SK-N-MC (cell line): ENCODE data around the gene SYT8.

Experiments
- EZH2 ChIP-seq: fragments of 200-600 bp; sonication (generic); IDR thresholded peaks from one replicate; pipeline ENCODE4 v1.6.1; 2017; ENCODE audit warnings: antibody characterized with exemption
- FOXP2 ChIP-seq: optimal IDR thresholded peaks from 2 replicates; pipeline ENCODE3; 2011; ENCODE audit warnings: mild to moderate bottlenecking, moderate library complexity; ENCODE audit not compliant: insufficient read depth; ENCODE audit errors: extremely low read length, control extremely low read depth
- POLR2AphosphoS5 ChIP-seq: IDR thresholded peaks from 2 replicates; pipeline ENCODE4 v1.6.1; 2012; ENCODE audit warnings: mild to moderate bottlenecking, low read depth, low read length, borderline replicate concordance

GRCh38 chr11:1835671-1836010 is 851 bp downstream of the SYT8 start:
- TF ChIP-seq POLR2AphosphoS5 (no peak), EZH2 (no peak), FOXP2 (no peak)
